ENCODE data around the gene NFKBIE. TPM values are rescaled to one million over a fixed set of nuclear protein-coding genes. Genes with fewer than 3 reads are reported as not detected.

Gene NFKBIE
- total and polyA plus RNA-seq, 2 of the 13 experiments (the other 11 are each of a cell fraction or from before 2014, with no cell fraction given): 6.7 to 14.5 TPM

DNA sequence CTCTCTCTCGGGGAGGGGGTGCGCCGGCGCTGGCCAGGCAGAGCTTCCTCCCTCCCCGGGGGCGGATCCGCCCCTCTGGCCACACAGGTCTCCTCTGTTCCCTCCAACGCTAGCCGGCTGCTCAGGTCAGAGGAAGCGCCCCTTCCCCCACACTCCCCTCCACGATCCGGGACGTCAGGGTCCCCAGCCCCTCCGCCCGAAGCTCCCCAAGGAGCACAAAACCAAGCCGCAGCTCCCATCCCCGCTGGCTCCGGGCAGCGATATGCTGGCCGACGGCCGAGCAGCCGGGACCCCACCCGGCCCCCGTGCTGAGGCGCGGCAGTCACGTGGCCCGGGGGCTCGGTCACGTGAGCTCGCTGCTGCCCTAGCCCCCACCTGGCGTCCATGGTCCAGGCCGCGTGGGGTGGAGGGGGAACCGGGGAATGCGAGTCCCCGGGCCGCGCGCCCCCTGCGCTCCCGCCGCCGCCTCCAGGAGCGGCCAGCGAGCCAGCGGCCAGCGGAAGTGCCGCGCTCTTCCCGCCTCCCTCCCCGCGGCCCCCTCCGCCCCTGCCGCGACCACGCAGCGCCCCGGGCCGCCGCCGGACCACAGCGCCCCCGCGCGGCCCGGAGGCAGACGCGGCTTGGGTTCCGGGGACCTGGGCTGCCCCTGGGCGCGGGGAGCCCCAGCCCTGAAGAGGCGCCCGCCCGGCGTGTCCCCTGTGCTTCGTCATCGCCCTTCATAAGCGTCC lies 8.2 kb downstream of the NFKBIE start, which contains the start of gene SLC35B2 (continued):
- TF ChIP-seq HIVEP1 (CRISPR knock-in tag; IDR thresholded peaks at IDR 0.05): peak; percentile 75
- TF ChIP-seq, protein P1, sequence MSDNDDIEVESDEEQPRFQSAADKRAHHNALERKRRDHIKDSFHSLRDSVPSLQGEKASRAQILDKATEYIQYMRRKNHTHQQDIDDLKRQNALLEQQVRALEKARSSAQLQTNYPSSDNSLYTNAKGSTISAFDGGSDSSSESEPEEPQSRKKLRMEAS (IDR thresholded peaks at IDR 0.05): peak; percentile 95
- TF ChIP-seq SIX1 (CRISPR knock-in tag; IDR thresholded peaks at IDR 0.05; ENCODE audit: borderline replicate concordance): peak; percentile 50; the same call in 1 of the 2 replicates
- peak; percentile 72 for TF ChIP-seq ELF3 (CRISPR knock-in tag; IDR thresholded peaks at IDR 0.05)
- TF ChIP-seq, protein P2, sequence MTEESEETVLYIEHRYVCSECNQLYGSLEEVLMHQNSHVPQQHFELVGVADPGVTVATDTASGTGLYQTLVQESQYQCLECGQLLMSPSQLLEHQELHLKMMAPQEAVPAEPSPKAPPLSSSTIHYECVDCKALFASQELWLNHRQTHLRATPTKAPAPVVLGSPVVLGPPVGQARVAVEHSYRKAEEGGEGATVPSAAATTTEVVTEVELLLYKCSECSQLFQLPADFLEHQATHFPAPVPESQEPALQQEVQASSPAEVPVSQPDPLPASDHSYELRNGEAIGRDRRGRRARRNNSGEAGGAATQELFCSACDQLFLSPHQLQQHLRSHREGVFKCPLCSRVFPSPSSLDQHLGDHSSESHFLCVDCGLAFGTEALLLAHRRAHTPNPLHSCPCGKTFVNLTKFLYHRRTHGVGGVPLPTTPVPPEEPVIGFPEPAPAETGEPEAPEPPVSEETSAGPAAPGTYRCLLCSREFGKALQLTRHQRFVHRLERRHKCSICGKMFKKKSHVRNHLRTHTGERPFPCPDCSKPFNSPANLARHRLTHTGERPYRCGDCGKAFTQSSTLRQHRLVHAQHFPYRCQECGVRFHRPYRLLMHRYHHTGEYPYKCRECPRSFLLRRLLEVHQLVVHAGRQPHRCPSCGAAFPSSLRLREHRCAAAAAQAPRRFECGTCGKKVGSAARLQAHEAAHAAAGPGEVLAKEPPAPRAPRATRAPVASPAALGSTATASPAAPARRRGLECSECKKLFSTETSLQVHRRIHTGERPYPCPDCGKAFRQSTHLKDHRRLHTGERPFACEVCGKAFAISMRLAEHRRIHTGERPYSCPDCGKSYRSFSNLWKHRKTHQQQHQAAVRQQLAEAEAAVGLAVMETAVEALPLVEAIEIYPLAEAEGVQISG (CRISPR knock-in tag; IDR thresholded peaks at IDR 0.05): peak; percentile 98
- peak; percentile 97 for TF ChIP-seq SAP130 (CRISPR knock-in tag; IDR thresholded peaks at IDR 0.05; ENCODE audit: low read depth)
- TF ChIP-seq ADNP (CRISPR knock-in tag; IDR thresholded peaks at IDR 0.05): no peak
- TF ChIP-seq ZNF550 (CRISPR knock-in tag; IDR thresholded peaks at IDR 0.05; ENCODE audit: borderline replicate concordance): 0 out of 2 replicates have a peak, but pooled peaks have one; percentile 72
- peak; percentile 60; the same call in 1 of the 2 replicates for TF ChIP-seq NFIC (IDR thresholded peaks at IDR 0.05; ENCODE audit: low read length)
- TF ChIP-seq ZNF20 (CRISPR knock-in tag; IDR thresholded peaks at IDR 0.05): no peak; the same call in 1 of the 2 replicates
- no peak for TF ChIP-seq SNAI1 (CRISPR knock-in tag; IDR thresholded peaks at IDR 0.05; ENCODE audit: borderline replicate concordance)
- no peak; the same call in 1 of the 2 replicates for TF ChIP-seq HNRNPUL1 (IDR thresholded peaks at IDR 0.05; ENCODE audit: low read depth, low read length)
- no peak for TF ChIP-seq CHD4 (IDR thresholded peaks at IDR 0.05; ENCODE audit: borderline replicate concordance, low read length)
- 0 out of 2 replicates have a peak, but pooled peaks have one; percentile 88 for TF ChIP-seq IRX3 (CRISPR knock-in tag; IDR thresholded peaks at IDR 0.05; ENCODE audit: borderline replicate concordance, low read depth)
- TF ChIP-seq ZSCAN22 (CRISPR knock-in tag; IDR thresholded peaks at IDR 0.05): no peak
- peak; percentile 83 for TF ChIP-seq CBX1 (IDR thresholded peaks at IDR 0.05; ENCODE audit: low read depth)
- TF ChIP-seq, protein P3, sequence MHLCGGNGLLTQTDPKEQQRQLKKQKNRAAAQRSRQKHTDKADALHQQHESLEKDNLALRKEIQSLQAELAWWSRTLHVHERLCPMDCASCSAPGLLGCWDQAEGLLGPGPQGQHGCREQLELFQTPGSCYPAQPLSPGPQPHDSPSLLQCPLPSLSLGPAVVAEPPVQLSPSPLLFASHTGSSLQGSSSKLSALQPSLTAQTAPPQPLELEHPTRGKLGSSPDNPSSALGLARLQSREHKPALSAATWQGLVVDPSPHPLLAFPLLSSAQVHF (CRISPR knock-in tag; IDR thresholded peaks at IDR 0.05): peak; percentile 85
- TF ChIP-seq, protein P4, sequence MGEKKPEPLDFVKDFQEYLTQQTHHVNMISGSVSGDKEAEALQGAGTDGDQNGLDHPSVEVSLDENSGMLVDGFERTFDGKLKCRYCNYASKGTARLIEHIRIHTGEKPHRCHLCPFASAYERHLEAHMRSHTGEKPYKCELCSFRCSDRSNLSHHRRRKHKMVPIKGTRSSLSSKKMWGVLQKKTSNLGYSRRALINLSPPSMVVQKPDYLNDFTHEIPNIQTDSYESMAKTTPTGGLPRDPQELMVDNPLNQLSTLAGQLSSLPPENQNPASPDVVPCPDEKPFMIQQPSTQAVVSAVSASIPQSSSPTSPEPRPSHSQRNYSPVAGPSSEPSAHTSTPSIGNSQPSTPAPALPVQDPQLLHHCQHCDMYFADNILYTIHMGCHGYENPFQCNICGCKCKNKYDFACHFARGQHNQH (CRISPR knock-in tag; IDR thresholded peaks at IDR 0.05): peak; percentile 90
- TF ChIP-seq ZNF782 (CRISPR knock-in tag; IDR thresholded peaks at IDR 0.05; ENCODE audit: borderline replicate concordance): no peak; the same call in 1 of the 2 replicates
- no peak for TF ChIP-seq FOXM1 (CRISPR knock-in tag; IDR thresholded peaks at IDR 0.05)
- no peak for TF ChIP-seq PHB2 (IDR thresholded peaks at IDR 0.05; ENCODE audit: partially characterized antibody)
- 0 out of 2 replicates have a peak, but pooled peaks have one; percentile 49 for TF ChIP-seq ZNF879 (CRISPR knock-in tag; IDR thresholded peaks at IDR 0.05)
- TF ChIP-seq, protein P5, sequence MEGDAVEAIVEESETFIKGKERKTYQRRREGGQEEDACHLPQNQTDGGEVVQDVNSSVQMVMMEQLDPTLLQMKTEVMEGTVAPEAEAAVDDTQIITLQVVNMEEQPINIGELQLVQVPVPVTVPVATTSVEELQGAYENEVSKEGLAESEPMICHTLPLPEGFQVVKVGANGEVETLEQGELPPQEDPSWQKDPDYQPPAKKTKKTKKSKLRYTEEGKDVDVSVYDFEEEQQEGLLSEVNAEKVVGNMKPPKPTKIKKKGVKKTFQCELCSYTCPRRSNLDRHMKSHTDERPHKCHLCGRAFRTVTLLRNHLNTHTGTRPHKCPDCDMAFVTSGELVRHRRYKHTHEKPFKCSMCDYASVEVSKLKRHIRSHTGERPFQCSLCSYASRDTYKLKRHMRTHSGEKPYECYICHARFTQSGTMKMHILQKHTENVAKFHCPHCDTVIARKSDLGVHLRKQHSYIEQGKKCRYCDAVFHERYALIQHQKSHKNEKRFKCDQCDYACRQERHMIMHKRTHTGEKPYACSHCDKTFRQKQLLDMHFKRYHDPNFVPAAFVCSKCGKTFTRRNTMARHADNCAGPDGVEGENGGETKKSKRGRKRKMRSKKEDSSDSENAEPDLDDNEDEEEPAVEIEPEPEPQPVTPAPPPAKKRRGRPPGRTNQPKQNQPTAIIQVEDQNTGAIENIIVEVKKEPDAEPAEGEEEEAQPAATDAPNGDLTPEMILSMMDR (CRISPR knock-in tag; IDR thresholded peaks at IDR 0.05): peak; percentile 73

Measured in HepG2 (cell line).